GM12873 (cell line): ENCODE results near the gene FAM20A.

Experiments used
- TF ChIP-seq, protein P1 (sequence below): IDR thresholded peaks from 2 replicates; pipeline ENCODE4 v1.5.1; 2012; ENCODE audit warnings: low read depth, mild to moderate bottlenecking, moderate library complexity, low read length, control low read depth; ENCODE audit not compliant: insufficient read depth; ENCODE audit errors: missing control alignments

The FAM20A gene

GRCh38 chr17:68587847-68588246, 13.3 kb downstream of the FAM20A start:
- TF ChIP-seq, protein P1, sequence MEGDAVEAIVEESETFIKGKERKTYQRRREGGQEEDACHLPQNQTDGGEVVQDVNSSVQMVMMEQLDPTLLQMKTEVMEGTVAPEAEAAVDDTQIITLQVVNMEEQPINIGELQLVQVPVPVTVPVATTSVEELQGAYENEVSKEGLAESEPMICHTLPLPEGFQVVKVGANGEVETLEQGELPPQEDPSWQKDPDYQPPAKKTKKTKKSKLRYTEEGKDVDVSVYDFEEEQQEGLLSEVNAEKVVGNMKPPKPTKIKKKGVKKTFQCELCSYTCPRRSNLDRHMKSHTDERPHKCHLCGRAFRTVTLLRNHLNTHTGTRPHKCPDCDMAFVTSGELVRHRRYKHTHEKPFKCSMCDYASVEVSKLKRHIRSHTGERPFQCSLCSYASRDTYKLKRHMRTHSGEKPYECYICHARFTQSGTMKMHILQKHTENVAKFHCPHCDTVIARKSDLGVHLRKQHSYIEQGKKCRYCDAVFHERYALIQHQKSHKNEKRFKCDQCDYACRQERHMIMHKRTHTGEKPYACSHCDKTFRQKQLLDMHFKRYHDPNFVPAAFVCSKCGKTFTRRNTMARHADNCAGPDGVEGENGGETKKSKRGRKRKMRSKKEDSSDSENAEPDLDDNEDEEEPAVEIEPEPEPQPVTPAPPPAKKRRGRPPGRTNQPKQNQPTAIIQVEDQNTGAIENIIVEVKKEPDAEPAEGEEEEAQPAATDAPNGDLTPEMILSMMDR, result no peak

- TF ChIP-seq, protein P1, result no peak
Measured at GRCh38 chr17:68587026-68587425, 14.1 kb downstream of the FAM20A start.

GRCh38 chr17:68585643-68586042, 15.5 kb downstream of the FAM20A start:
- TF ChIP-seq, protein P1, result no peak

DNA sequence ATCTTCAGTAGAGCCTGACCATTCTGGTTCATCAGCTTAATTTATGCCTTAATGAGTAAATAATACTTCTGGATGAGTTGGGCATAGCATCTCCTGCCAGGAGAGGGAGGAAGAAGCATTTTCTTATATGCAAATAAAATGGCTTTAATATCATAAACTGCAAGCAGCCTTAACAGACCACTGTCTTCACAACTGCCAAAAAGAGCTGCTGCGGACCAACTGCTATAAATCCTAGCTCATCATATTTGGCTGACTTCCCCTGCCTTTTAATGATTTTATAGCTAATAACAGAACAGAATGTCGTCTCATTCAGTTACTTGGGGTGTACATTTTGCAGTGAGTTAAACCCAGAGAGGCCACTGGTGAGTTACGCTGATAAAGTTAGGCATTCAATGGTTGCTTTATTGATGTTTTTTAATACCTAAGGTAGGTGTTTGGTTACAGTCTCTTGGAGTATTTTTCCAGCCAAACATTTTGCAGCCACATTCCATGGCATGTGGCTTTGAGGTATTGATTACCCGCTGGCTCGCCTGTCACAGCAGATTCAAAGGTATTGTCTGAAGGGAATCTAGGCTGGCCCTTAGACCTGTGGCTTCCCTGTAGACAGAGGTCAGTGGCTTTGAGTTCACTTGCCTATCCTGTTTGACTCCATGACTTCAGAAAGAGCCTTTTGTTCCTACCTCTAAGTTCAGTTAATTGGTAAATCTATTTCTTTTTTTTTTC, 16.4 kb downstream of the FAM20A start:
- TF ChIP-seq, protein P1, result no peak

DNA sequence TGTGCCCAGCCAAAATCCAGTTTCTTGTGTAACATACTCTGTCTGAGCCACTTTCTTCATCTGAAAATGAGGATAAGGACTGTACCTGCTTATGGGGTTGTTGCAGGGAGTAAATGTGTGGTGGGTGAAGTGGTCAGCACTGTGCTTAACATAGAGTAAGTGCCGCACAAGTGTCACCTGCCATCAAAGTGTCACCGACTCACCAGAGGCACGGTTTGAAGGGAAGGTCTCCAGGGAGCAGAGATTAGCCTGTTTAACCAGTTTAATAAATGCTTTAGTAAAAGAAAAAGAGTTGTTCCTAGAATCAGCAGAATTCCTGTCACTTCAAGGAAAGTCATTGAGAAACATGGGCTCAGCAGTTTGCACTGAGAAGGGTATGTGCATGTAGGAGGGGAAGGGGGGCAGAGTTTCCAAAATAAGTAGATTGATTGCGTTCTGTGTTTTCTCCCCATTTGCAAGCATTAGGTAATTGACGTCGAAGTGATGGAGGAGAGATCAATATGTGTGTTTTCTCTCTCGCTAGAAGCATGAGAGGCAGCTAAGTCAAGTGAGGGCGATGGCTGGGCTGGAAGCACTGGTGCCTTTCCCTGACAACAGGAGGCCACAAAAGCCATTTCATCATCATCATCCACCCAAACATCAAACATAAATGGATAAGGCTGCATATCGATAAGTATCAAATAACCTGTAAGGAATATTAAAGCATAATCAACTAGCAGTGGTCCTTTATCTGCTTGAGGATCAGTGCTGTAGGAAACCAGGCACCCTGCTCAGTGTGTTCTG, 19.1 kb downstream of the FAM20A start:
- TF ChIP-seq, protein P1, result no peak

- TF ChIP-seq, protein P1, result no peak
Measured at GRCh38 chr17:68580236-68580770, 20.9 kb downstream of the FAM20A start.

GRCh38 chr17:68579194-68579927, 21.8 kb downstream of the FAM20A start:
- TF ChIP-seq, protein P1, result no peak
